Activated CD4-positive, CD25-positive, alpha-beta regulatory T cell treated with anti-CD3 and anti-CD28 coated beads, Interleukin-2, amount 50 U/mL, for 16 hours (primary cell): Measurements from ENCODE around the gene CELSR1.

ENCODE experiments used
- DNase-seq: peaks from one replicate; pipeline ENCODE4 v3.0.0-alpha.2; 2020; ENCODE audit warnings: low read depth, low spot score

CELSR1 gene

GRCh38 chr22:46537225-46537945 is at the start of gene CELSR1:
TSS of gene CELSR1 (minus strand) at chr22:46537620. CDS start at chr22:46537170, 450 bp downstream.
- DNase-seq, result no peak

GRCh38 chr22:46587061-46587460 is 49.6 kb upstream of the CELSR1 start:
- DNase-seq, result no peak

DNA sequence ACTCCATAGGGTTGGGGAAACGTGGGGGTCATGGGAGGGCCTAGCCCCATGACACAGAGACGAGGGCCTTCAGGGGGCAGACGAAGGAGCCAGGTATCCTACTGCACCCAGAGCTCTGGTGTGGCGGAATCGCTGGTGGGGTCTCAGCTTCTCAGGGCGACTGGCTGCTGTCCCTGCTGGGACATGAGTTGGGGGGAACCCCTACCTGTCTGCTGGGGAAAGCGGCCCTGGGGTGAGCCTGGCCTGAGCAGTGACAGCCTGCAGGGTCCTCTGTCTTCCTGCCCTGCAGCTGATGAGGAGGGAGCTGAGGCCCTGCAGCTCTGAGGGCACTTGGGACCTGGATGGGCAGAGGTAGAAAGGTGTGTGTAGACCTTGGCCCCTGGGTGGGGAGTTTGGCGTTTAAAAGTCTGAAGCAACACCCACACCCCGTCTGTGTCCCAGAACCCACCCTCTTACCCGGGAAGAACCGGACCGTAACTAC is 49.2 kb upstream of the CELSR1 start:
- no peak for DNase-seq

DNA sequence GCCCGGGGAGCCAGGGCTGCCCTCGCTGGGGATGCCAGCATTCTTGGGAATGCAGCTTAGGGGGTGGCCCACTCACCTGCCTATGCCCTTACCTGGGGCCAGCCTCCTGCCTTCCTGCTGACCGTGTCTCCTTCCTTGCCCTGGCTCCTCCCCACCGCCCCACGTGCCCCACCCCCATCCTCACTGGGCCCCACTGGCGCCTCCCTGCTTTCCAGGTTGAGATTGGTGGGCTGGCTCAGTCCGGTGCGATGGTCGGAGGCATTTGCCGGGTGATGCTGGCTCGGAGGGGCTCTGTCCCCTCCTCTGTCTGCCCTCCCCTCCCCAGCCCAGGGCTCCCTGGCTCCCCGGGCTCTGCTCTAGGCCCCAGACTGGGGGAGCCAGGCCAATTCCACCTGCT is 48.7 kb upstream of the CELSR1 start:
- DNase-seq, result no peak

- no peak for DNase-seq
These were observed 48.1 kb upstream of the CELSR1 start for GRCh38 chr22:46585340-46586122.

DNA sequence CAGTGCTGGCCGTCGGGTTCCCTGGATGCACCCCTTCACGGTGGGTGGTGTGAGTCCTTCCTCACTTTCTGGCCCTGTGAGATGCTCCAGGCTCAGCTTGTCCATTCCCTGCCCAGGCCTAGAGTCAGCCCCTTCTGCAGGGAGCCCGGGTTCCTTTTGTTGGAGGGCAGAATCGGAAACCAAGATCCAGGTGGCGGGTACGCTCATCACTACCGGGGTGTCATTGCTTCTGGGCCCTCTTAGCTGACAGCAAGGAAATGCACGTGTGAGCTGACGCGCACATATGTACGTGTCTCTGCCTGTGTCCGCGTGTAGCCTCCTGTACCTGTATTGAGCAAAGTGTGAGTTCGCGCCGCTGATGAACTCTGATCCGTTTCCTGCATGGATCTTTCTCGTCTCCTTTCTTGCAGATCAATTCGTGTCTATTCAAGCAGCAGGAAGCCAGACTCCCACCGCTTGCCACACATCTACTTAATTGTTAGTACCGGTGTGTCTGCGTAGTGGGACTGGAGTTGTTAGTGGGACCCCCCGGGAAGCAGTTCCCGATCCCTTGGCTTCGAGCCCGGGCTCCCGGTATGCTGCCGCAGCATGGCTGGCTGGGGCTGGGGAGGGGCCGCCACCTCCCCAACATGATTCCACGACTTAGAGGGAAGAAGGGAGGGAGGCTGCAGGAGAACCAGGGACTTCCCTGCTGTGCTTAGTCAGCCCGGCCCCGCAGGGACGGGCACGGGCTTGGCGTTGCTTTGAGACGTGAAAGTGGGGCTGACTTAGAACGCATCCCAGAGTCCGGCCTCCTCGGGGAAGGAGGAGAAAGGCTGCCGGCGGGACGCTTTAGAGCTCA is 46.9 kb upstream of the CELSR1 start:
- DNase-seq, result no peak

DNA sequence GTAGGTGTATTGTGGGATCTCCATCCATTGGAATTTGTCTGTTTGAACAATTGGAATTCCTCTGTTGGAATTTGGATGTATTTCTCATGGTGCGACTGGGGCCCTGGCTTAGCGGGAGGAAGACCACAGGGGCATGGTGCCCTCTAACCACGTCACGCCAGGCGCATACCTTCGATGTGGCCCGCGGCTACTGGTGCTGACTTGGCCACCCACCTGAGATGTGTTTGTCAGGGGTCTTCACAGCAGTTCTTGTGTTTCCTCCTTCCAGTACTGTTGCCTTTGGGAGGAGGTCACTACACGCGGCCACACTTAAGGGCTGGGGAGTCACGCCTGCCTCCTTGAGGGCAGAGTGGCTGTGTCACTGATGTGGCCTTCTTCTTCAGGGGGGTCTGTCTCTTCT is 46.2 kb upstream of the CELSR1 start:
- no peak for DNase-seq

- no peak for DNase-seq
These were observed 45.0 kb upstream of the CELSR1 start for GRCh38 chr22:46582281-46582933.

DNA sequence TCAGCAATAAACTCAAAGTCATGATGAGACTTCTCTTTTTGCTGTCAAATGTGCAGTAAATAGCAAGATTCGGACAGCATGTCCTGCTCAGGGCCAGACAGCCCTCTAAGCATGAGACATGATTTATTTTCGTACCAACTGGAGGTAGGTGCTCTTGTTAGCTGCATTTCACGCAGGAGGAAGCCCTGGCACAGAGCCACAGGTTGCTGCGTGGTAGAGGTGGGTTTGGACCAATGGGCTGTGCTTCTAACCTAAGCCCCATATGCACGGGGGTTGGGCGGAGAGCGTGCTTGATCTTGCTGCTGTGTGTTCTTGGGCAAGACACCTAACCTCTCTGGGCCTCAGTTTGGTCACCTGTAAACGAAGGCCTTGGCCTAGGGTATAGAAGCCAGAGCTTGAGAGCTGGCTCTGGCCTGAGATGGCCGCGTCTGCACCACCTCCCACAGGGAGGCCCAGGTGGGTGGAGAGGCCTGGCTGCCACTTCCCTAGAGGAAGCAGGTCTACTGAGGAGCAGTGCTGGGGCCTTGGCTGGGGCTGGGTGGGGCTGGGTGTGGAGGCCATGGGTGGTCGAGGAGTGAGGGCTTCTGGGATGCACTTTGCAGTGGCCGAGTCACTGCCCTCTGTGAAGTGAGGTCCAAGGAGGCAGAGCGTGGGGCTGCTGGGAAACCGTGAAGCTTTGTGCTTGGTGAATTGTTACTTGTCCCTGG is 44.3 kb upstream of the CELSR1 start:
- DNase-seq, result no peak

- no peak for DNase-seq
These were observed 43.6 kb upstream of the CELSR1 start for GRCh38 chr22:46580940-46581537.

- no peak for DNase-seq
These were observed 42.5 kb upstream of the CELSR1 start for GRCh38 chr22:46579751-46580449.

- DNase-seq, result no peak
These were observed 41.6 kb upstream of the CELSR1 start for GRCh38 chr22:46578824-46579561.

DNA sequence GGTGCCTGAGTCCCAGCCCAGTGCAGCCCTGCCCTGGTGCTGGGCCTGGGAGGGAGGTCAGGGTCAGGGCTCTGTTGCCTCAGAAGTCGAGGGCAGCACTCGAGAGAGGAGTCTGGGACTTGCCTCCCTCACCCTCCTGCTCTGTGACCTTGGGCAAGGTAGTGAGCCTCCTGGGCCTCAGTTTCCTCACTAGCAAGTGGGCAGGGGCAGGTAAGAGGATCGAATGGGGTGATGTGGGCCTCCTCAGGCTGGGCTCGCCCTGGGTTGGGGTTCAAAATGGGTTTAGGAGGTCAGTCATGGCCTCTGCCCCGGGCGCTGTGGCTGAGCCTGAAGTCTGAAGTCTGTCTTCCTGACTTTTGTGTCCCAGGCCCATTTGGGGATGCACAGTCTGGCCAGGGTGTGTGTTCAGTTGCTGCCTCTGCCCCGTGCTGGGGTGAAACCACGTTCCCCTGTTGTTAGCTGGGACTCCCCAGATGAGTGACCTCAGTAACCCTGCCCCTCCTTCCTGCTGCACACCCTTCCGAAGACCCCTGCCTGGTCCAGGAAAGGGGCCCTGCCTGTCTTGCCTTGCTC is 40.9 kb upstream of the CELSR1 start:
- no peak for DNase-seq

DNA sequence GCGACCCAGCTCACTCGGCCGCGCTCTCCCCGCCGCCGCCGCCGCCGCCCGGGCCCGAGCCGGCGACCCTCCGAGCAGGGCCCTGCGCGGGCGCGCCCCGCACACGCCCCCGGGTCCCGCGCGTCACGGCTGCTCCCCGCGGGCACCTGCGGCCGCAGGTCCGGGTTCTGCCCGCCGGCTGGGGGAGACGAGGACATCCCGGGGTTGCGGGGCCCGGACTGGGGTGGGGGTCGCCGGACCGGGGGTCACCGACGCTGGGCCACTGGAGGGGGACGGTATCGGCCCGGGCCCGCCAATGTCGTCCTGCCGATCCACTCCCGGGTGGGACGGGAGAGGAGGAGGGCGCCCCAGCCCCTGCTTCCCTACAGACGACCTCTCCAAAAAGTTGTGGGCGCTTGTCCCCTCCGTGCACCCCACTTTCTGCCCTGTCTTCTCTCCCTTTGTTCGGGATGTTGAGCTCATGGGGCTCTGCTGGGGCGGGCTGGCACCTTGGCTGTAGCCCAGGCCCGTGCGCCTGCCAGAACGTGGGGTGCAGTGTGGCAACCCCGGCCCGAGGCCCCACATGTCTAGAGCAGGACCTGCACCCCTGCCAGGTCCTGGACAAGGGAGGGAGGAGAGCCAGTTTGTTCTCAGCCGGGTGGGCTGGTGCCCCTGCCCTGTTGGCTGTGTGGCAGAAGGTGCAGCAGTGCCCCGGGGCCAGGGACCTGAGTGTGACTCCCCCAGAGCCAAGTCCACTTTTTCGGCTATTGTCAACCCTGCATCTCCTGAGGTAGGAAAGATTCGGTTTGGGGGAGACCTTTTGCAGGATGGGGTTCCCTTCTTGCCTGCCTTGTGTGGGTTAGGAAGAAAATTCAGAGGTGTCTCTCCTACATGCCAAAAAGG is 40.2 kb upstream of the CELSR1 start:
- no peak for DNase-seq

DNA sequence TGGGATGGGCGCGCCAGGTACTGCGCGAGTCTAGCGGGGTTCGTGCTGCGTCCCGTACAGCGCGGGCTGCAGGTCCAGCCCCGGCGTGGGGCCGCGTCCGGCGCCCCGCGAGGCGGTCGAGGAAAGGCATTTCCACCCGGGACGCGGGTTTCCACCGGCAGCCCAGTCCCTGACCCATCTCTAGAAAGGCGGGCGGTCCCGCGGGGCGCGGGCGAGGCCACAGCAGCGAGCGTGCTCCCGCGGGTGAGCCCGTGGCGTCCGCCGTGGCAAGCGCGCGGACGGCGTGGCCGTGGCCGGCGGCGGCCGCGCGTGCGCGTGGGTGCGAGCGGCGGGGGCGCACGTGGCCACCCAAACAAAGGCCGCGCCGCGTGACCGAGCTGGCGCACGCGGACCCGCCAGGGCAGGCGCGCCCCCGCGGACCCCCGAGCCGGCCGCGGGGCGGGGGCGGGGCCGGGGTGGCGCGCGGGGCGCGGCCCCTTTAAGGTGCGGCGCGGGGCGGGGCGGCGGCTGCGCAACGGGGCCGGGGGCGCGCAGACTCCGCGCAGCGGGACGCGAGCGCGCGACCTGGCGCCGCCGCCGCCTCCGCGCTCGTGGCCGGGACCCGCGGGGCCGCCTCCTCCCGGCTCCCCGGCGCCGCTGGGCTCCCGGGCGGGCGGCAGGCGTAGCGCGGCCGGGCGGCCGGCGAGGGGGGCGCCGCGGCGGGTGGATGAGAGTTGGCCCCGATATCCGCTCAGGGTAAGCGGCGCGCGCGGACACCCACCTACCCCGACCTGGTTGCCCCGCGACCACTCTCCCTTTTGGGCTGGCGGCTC is 39.3 kb upstream of the CELSR1 start:
- DNase-seq, result peak; percentile 26

DNA sequence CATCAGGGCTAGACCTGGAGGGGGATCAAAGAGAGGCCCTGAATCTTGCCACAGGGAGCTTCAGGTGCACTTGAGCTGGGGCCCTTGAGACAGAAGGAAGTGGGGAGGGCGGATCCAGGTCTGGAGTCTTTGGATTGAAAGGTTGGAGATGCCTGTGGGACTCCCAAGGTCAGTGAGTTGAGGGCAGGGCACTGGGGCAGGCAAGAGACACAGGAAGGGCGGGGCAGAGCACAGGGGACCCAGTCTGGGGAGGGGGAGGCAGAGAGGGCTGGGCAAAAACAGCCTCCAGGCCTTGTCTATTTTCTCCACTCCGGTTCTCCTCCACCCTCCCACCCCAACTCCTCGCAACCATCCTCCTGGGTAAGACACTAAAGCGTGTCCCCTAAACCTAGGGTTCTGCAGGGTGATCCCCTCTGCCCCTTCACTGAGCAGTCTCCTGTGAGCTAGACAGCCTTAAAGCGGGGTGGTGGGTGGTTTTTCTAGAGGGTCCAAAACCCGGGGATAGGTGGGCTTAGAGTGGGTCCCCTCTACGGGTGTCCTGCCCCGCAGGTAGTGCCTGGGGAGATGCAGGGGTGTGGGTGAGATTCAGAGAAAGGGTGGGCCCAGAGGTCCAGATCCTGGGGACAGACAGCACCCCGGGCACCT is 38.6 kb upstream of the CELSR1 start:
- no peak for DNase-seq
